A549 (cell line): ENCODE results near the gene COL6A6. TPM values are rescaled to one million over a fixed set of nuclear protein-coding genes. Genes with fewer than 3 reads are reported as not detected.

Source experiments
- polyA plus RNA-seq, 4 experiments: library from polyadenylated mRNA; depleted of rRNA in 3 of 4; stranded (reverse); fragments of >200 nt; fragmentation: RNase III in 1 of 4; extraction: RNeasy Plus Mini Kit Qiagen cat#74134 plus additional on column Dnase treatment in 1 of 4; gene quantifications; 2 replicates in 3 of 4; 3 replicates in 1 of 4; pipeline ENCODE4 v1.2.3, GENCODE V29; 2011 to 2017

COL6A6 gene
- polyA plus RNA-seq, 2 of the 4 experiments (the other 2 are of a cell fraction): not detected

Other genes with a start within 250 kb of the COL6A6 start
- not detected in 2 replicates for gene COL6A5, start 171.5 kb upstream of the COL6A6 start, polyA plus RNA-seq (2011; rRNA removed)
- gene COL6A5, start 171.5 kb upstream of the COL6A6 start, polyA plus RNA-seq (2017; fragmentation: RNase III; extraction: RNeasy Plus Mini Kit Qiagen cat#74134 plus additional on column Dnase treatment): not detected in 3 replicates
- gene PIK3R4, start 229.7 kb downstream of the COL6A6 start, polyA plus RNA-seq (2011; rRNA removed): 27.8 and 35.6 TPM in 2 replicates
- 17.0 to 18.2 TPM (median 17.6 TPM) in 3 replicates for gene PIK3R4, start 229.7 kb downstream of the COL6A6 start, polyA plus RNA-seq (2017; fragmentation: RNase III; extraction: RNeasy Plus Mini Kit Qiagen cat#74134 plus additional on column Dnase treatment)